Stimulated activated CD4-positive, alpha-beta T cell treated with anti-CD3 and anti-CD28 coated beads, Interleukin-15, amount 100 ng/mL, for 48 hours (primary cell): Measurements from ENCODE around the gene NRXN3.

ENCODE experiments used
- DNase-seq, 2 donors: peaks; one replicate each; pipeline ENCODE4 v3.0.0-alpha.2; 2020; ENCODE audit warnings: low read depth in 2 of 2

Gene NRXN3

DNA sequence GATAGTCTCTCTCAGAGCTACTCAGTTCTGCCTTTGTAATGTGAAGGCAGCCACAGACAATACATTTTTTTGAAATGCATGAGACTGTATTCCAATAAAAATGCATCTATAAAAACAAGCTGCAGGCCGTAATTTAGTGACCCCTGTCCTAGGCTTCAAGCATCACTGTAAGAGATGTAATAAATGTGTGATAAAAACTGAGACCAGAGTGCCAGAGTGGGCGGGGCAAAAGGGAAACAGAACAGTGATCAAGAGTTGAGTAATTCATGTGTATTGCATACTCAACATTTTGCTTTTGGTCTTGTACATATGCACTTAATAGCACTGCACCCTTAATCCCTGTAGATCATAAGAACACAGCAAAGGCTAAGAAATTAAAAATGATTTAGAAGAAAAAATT lies 1297.7 kb downstream of the NRXN3 start:
- no peak for DNase-seq

DNA sequence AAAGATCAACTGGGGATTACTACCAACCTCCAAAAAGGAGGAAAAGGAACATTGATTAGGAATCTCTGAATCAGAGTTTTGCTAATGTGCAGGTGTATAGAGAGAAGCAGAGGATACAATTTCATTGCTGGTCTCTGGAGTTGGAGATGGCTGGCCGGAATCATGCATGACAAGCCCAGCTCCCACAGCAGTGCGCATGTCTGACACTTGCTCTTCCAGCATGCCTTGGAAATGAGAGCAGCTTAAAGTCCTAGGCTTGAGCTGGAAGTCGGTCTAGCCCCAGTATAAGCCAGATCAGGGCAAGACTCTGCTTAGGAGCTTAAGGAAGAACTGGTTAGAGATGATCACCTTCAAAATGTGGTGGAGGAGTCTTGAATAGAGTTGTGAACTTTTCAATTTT lies 1298.3 kb downstream of the NRXN3 start:
- DNase-seq = no peak

DNA sequence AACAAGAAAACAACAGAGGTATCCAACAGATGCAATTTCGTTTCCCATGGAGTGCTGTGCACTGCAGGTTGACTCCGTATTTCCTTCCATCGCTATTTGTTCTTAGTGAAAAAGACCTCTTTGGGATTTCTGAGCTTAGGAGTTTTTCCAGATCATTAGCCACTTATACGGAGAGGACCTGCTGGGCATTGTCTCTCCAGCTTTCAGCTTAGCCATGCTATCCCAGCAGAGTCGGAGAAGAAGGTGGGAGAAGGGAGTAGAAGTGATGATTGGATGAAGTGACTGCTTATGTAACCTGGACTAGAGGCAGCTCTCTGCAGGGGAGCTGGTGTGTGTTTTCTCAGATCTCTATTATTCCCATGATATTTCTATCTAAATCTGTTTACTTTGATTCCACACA lies 1303.5 kb downstream of the NRXN3 start:
- DNase-seq = no peak

DNA sequence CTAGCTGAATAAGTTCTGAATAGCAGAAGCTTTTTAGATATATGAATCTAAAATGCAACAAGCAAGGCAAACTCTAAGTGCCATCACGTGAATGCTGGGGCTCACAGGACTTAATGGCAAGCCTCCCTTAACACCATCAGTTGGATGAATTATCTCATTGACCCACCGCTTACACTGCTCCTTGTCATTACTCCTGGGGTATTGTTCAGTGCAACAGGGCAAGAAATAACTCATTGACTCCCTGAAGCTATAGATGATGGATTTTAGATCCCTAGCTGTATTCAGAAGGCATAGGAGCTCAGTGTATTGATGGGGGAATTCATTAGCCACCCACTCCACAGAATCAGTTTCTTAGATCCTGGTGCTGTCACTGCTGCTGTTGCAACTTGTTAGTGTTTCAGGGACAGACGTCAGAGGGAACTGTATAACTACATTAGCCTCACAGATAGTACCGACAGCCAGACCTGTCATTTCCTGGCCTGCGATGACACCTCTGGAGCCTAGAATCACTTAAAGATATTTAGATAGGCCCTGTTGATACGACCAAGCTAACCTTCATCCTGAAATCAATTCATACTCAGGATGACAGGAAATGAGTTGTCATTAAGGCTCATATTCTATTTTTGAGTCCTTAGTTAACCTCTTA lies 1305.8 kb downstream of the NRXN3 start:
- DNase-seq = no peak

DNA sequence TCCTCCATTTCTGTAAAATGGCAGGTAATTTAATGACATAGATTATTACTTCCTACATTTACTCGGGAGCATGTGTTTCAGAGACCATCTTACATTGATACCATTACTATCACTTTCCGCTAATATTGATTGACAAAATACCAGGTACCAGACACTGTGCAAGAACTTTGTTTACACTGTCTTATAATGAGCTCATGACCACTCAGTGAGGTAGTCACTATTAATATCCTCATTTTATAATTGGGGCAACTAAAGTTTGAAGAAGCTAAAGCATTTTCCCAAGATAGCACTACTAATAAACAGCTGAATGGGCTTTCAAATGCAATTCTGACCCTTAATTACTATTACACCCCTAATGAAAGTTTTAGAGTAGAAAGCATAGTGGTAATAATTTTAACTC lies 1306.4 kb downstream of the NRXN3 start:
- no peak for DNase-seq

DNA sequence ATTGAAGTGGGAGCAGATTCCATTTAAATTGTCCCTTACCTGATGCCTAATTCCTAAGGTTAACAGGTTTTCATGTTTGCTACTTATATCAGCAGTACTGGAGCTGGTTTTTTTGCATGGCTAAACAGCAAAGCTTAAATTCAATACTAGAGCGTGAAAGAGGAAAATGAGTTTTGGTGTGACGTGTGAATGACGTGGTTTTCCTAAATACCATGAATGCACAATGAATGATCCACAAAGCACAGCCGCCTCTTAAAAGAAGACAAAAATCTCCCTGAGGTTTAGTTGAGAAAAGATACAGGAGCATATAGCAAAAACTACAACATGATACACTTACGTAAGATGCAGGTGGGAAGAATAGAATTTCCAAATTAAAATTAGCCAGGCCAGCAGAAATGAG lies 1310.0 kb downstream of the NRXN3 start:
- no peak for DNase-seq

DNA sequence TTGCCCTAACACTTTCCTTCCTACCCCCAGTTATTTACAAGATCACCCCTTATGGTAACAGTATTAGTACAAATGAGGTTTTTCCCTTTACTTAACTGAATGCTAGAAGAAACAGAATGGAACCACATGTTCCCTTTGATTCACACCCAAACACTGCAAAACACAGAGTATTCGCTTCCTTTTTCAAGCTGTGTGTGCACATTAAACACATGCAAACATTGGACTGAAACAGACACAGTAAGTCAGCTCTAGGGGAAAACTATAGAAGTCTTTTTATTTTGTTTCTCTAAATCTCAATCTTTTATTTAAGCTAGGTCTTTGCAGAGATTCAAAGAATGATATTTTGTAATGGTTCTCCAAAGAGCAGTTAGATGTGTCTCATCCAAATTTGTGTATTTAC lies 1312.7 kb downstream of the NRXN3 start:
- DNase-seq = no peak

DNA sequence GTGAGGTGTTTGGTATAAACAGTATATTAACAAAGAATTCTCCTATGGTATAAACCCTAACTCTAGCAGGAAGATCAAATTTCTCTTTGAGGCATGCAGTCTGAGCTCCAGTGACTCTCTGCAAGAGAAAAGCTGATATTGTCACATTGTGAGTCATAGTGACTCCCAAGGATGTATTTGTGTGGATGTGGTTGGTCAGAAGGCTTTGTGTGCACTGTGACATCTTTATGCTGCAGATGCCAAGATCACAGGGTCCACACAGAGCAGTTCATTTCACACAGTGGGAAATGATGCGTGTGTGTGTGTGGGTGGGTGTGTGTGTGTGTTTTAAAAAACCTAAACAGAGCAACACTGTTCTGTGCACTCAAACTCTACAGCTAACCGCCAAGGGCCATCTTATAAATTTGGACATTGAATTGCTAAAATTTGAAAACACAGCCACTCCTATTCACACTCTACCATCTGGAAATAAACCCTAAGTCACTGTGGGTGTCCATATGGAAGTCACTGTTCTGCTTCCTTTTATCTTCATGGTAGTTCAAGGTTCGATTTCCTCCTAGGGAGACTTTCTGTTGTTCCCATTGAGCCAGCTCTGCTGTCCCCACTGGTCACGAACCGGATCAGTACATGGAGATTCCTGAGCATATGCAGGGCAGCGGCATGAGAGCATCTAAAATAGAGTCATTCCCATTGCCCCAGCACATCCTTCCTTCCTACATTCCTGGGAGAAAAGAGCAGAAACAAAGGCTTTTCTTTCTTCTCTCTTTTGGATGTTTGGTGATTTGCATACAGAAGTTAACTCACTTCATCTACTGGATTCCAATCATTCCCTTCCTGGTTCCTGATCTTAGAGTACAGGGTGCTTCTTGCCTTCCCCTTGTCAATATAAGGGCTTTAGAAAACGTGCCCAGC lies 1313.6 kb downstream of the NRXN3 start:
- no peak for DNase-seq

DNA sequence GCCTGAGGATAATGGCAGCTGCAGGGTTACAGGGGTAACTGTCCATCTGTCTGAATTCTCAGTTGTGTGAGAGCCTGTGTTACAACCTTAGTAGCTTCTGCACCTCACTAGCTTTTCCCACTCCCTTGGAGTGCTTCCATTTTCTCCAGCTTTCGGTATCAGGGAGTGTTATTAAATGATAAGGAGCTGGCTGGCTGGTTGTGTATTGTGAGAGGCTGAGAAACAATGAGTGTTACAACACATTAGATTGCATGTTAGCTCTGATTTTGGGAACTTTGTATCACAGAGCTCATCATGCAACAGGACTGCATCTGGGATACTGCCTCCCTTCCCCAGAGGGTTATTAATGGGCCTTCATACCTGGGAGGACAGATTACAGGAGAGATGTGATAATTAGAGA lies 1317.5 kb downstream of the NRXN3 start:
- DNase-seq = no peak

DNA sequence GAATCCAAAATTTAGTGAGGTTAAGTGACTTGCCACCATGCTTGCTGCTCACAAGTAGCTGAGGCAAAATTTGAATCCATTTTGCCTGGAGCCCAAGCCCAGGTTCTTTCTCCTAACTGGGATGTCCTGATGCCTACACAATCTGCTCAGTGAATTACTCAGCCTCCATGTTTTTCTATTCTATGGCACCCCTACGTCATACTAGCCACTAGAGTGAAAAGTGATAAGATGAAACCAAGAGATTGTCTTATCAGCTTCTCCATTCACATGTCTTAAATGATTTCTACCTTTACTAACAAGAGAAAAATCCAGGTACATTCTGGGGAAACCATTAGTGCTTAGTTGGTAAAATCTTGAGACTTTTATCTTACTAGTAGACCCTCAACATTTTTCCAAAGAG lies 1321.0 kb downstream of the NRXN3 start:
- no peak for DNase-seq

DNA sequence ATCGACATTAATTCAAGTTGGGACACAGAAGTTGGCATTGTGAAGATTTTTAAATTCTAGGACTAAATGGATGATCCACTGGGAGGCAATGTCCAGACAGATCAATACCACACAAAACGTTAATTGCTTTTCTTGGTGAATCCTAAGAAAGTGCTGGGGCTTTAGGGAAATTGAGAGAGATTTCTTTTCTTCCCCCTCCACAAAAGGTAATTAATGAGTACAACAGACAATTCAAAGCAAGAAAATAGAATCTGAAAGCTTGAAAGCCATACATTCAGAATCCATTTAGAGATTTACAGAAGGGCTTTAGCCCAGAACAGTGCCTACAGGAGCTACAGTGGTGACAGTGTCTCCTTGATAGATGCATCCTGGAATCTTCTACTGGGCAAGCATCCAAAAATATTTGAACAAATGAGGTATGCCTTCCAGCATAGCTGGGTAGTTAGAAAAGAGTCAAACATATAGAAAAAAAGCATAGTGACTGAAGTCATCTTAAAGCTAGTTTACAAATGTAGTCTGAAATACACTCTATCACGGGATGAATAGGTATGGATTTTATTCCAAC lies 1323.0 kb downstream of the NRXN3 start:
- DNase-seq = no peak

DNA sequence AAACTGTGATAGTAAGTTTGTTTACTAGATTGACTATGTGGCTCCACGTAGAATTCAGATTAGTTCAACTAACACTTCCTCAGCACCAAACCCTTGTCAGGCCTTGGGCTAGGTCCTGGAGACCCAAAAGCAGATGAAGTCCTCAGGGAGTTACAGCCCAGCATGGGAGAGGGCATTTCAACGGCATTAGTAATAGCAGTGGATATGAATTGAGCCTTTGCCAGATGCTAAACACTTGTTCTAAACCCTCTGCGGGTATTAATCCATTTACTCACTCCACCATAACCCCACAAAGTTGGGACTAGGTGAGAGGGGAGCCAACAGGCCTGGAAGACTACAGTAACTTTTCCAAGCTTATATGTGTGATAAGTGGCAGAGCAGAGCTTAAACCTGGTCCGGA lies 1326.5 kb downstream of the NRXN3 start:
- no peak for DNase-seq

DNA sequence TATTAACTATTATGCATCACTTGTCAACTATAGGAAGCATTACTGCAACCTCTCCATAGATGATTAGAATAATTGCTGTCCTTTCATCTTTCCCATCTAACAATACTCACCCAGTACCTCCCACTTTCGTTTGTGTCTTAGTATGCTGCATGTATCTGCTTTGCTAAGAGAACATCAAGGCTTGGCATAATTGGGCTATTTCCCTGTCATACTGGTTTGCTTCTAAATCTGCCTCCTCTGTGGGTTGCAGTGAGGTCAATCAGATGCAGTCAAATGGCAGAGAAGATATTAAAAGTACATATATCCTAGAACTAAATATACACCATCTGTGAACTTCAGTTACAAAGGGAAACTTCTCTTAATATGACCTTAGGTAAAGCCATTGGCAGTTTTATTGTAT lies 1330.3 kb downstream of the NRXN3 start:
- DNase-seq = no peak

DNA sequence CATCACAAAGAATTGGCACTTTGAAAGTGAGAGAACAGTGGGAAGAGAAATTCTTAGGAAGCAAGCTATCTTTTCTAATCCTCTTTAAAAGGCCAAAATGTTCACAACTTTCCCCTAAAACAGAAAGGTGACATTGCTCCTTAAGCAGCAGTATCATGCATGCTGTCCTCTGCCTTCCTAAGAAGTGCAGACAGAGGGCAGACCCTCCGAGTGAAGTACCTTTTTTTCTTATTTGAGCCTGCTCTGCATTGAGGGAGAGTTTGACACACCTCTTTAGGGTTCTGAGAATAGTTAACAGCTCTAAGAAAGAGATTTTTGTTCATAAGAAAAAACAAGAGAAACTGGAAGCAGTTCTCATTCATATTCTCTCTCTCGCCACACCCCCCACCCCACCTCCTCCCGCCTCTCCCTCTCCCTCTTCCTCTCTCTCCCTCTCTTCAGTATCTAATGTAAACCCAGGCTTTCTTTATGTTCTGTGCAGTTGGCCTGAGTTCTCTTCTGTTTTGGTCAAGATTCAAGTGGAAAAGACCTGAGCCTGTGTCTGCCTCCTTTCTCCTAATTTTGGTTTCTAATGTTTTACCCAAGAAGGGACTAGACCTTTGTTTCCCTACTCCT lies 1332.1 kb downstream of the NRXN3 start:
- DNase-seq = no peak

DNA sequence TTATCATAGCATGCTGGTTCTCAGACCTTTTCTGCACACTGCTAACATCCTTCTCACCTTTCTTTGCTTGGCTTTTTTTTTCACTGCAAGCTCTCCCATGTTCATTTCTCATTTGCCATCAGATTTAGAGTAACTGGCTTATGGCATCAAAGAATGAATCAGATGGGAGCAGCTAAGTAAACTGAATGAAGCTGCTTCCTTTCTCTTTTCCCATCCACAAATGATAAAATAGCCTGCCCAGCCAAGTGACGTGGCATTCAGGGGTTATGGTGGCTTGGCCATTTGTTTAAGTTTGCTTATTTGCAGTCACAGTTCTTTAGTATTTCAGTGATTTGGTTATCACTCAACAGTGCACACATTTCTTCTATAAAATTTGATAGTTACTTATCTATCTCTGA lies 1332.6 kb downstream of the NRXN3 start:
- DNase-seq = no peak

DNA sequence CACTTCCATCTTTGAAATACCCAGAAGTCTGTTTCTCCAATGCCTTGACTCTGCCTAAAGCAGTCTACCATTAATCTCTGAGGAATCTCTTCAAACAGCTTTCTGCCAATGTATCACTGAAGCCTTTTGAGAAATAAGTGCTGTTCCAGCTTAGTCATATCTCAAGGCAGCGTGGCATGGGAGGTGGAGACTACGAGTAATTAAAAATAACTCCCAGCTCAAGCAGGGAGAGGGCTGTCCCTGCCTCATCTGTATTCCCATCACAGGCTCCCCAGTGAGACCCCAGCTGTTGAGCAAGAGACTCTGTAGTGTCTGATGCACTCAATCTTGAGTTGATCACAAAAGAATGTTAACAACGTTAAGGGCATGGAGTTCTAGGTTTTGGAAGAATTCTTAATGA lies 1340.5 kb downstream of the NRXN3 start:
- no peak for DNase-seq

DNA sequence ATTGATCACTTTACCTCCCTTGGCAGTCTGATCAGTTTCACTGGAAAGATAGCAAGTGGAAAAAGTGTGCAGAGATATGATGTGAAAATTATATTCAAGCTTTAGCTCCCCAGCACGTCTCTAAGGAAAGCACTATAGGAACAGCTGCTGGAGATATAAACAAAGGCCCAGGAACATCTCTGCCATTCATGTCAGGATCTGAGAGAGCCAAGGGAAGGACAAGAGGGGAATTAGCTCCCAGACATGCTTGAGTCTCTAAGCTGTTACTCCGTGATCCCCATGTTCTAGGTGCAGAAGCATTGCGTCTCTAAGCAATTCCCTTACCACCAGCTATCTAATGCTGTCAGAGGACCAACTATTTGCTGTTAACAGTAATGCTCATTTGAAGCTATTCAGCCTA lies 1341.0 kb downstream of the NRXN3 start:
- DNase-seq = no peak

DNA sequence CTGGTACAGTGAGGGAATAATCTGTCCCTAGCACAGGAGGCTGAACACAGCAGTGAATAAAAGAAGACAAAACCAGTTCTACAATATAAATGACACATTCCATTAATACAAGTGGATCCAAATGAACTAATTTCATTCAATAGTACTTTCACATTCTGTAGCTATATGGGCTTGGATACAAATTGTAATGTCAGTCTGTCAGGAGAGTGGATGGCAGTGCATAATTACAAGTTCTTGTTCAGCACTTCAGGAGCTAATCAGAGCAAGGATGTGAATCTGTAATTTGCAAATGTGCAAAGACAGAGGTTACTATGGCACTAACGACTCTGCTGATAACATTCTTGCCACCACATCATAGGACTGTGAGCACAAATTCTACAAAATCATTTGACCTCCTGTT lies 1343.3 kb downstream of the NRXN3 start:
- no peak for DNase-seq

DNA sequence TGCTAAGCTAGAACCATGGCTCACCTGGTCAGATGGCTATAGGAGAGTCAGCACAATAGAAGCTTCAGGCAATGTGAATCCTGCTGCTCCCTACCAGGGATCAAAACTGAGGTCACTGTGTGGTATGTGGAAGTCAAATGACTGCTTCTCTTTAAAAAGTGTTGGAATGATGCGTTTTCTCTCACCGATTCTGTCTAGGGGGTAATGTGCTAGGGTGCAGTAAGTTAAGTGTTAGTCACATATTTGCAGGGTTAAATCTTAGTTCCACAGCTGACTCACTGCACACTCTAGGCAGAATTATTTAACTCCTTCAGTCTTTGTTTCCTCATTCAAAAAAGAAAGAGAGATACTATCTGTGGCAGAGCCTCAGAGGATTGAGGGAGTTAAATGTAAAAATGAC lies 1344.5 kb downstream of the NRXN3 start:
- no peak for DNase-seq

DNA sequence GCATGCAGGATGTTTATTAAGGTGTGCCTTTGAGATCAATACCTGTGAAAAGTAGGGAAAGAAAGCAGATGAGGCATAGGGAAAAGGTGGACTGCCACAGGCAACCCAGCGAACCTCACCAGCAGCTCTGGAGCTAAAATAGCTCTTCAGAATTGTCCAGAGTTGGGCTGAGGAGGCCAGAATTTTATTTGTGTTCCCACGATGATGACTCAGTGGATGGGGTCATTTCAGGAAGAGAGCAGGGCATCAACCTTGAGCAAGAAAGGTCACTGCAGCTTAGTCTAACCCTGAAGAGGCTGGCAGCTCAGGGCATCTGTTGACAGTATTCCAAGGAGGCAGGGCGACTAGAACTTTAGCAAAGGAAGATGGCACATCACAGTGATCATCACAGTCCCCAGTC lies 1345.0 kb downstream of the NRXN3 start:
- DNase-seq = no peak

DNA sequence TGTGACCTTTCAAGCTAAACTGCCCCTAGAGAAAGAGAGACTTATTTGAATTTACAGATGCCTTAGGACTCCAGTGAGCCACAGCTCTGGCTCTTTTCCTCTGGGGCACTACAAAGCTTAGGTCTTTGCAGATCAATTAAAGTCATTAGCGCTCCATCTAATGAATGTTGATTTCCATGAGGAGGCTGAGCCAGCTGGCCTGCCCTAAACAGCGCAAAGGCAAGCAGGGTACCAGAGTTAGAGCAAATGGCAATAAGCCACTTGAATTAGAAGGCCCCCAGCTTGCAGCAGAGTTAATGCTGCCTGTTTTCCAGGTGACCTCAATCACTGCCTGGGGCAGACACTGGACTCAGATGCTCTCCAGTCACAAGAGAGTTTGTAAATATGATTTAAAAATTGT lies 1345.8 kb downstream of the NRXN3 start:
- DNase-seq = no peak

DNA sequence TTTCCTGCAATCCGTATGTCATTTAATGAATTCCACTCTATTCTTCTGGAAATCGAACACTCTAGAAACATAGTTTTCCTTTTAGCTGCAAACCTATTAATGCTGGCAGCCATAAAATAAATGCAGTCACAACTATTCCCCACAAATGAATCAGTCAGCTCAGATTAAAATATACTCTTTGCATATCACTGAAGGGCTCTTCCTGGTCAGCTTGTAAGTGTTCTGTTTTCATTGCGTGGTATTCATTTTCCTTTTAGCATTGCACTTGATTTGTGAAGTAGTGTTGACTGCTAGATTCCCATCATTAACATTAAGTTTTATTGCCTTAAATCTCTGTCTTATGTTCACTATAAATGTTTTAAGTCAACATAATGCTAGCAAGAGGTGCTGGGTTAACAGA lies 1355.2 kb downstream of the NRXN3 start:
- no peak for DNase-seq
